GM12878 (cell line): ENCODE measurements around the gene MPV17. TPM values are rescaled to one million over a fixed set of nuclear protein-coding genes. Genes with fewer than 3 reads are reported as not detected.

Experiments used
- ATF2 ChIP-seq: IDR thresholded peaks from 2 replicates; pipeline ENCODE4 v1.6.1; 2012; ENCODE audit warnings: low read length, inconsistent platforms
- BRCA1 ChIP-seq: IDR thresholded peaks from 2 replicates; pipeline ENCODE4 v1.6.1; 2011; ENCODE audit warnings: low read depth, low read length, improper control_type of control experiment
- CTCF ChIP-seq, 3 experiments: IDR thresholded peaks in 2 of 3; conservative IDR thresholded peaks in 1 of 3; 2 replicates each; pipeline ENCODE4 v1.5.1; 2011; ENCODE audit warnings: low read depth in 3 of 3, low read length in 3 of 3, mild to moderate bottlenecking in 3 of 3, control low read depth in 2 of 3, moderate library complexity in 2 of 3, inconsistent platforms in 1 of 3, mixed read lengths in 1 of 3; ENCODE audit not compliant: control insufficient read depth in 2 of 3, insufficient read depth in 1 of 3; ENCODE audit errors: extremely low read depth in 1 of 3
- E4F1 ChIP-seq: fragments of 450-650 bp; IDR thresholded peaks from 2 replicates; pipeline ENCODE4 v1.6.1; 2018; ENCODE audit warnings: borderline replicate concordance, mild to moderate bottlenecking; ENCODE audit not compliant: partially characterized antibody
- KDM1A ChIP-seq: fragments of 200-600 bp; sonication (generic); IDR thresholded peaks from 2 replicates; pipeline ENCODE4 v1.6.1; 2016; ENCODE audit warnings: borderline replicate concordance
- PKNOX1 ChIP-seq: fragments of 450-650 bp; IDR thresholded peaks from 2 replicates; pipeline ENCODE4 v1.6.1; 2016; ENCODE audit warnings: mild to moderate bottlenecking
- SREBF2 ChIP-seq: IDR thresholded peaks from 2 replicates; pipeline ENCODE4 v1.6.1; 2012; ENCODE audit warnings: mild to moderate bottlenecking, low read length
- USF1 ChIP-seq: IDR thresholded peaks from 2 replicates; pipeline ENCODE4 v1.6.1; 2011; ENCODE audit warnings: borderline replicate concordance, low read depth, mild to moderate bottlenecking, moderate library complexity, mixed read lengths, low read length; ENCODE audit not compliant: insufficient read depth; ENCODE audit errors: extremely low read length
- WRNIP1 ChIP-seq: IDR thresholded peaks from 2 replicates; pipeline ENCODE4 v1.6.1; 2011; ENCODE audit warnings: low read depth, low read length, improper control_type of control experiment, borderline replicate concordance
- polyA plus RNA-seq, 11 experiments: library from polyadenylated mRNA; depleted of rRNA in 4 of 11; unstranded in 6 of 11; stranded (reverse) in 5 of 11; fragments of >200 nt; fragmentation: Nextera tagmentation in 4 of 11; fragmentation: Illumina TruSeq in 1 of 11; extraction: Ambion mirVana in 4 of 11; extraction: Trizol in 1 of 11; gene quantifications; 1 replicate in 1 of 11; 2 replicates in 10 of 11; pipeline versions ENCODE4 v1.2.1 to v1.2.3, GENCODE V29; 2011 to 2016; ENCODE audit warnings: inconsistent platforms in 2 of 11, missing spikeins in 2 of 11, low read depth in 1 of 11
- total RNA-seq, 4 experiments: library from RNA; depleted of rRNA in 3 of 4; stranded (reverse); fragments of >200 nt in 3 of 4; fragmentation: Illumina TruSeq in 1 of 4; extraction: Trizol in 1 of 4; gene quantifications; 2 replicates each; pipeline versions ENCODE4 v1.2.1 to v1.2.3, GENCODE V29; 2013 to 2021

The MPV17 gene
- total and polyA plus RNA-seq, 10 of the 15 experiments (the other 5 are each of a cell fraction or from before 2014, with no cell fraction given): 63.4 to 143 (median 89.0) TPM

- TF ChIP-seq E4F1 (no peak), WRNIP1 (no peak), SREBF2 (no peak), CTCF (IDR thresholded peaks at IDR 0.05 in 2 of 3, conservative IDR thresholded peaks at IDR 0.05 in 1 of 3; ENCODE audit: control insufficient read depth in 2 of 3, extremely low read depth in 1 of 3, insufficient read depth in 1 of 3, low read depth in 3 of 3, low read length in 3 of 3) (no peak), PKNOX1 (no peak), BRCA1 (no peak), KDM1A (no peak), USF1 (no peak), ATF2 (no peak)
Observed at GRCh38 chr2:27313882-27314645, 8.8 kb downstream of the MPV17 start (continued).
